Hematopoietic multipotent progenitor cell (in vitro differentiated cells): ENCODE measurements around the gene RNF138. TPM values are rescaled to one million over a fixed set of nuclear protein-coding genes. Genes with fewer than 3 reads are reported as not detected.
"Not testable (repeated sequence)": the region's sequence is repeated elsewhere in the genome, so short reads cannot be mapped to it uniquely, and the experiment has no call there.

ENCODE experiments used
- DNase-seq, 3 donors: peaks; one replicate each; pipeline ENCODE4 v3.0.0-alpha.2; 2011 to 2015; ENCODE audit warnings: low read depth in 2 of 3, low spot score in 2 of 3
- small RNA-seq: library from RNA; depleted of rRNA; stranded (forward); fragments of <200 nt; gene quantifications from one replicate; pipeline ENCODE3, GENCODE V24; 2012
- total RNA-seq: library from RNA; depleted of rRNA; stranded (reverse); fragments of >200 nt; gene quantifications from one replicate; pipeline ENCODE4 v1.2.3, GENCODE V29; 2012

The RNF138 gene
- total RNA-seq, 1 donor: 65.4 TPM

DNA sequence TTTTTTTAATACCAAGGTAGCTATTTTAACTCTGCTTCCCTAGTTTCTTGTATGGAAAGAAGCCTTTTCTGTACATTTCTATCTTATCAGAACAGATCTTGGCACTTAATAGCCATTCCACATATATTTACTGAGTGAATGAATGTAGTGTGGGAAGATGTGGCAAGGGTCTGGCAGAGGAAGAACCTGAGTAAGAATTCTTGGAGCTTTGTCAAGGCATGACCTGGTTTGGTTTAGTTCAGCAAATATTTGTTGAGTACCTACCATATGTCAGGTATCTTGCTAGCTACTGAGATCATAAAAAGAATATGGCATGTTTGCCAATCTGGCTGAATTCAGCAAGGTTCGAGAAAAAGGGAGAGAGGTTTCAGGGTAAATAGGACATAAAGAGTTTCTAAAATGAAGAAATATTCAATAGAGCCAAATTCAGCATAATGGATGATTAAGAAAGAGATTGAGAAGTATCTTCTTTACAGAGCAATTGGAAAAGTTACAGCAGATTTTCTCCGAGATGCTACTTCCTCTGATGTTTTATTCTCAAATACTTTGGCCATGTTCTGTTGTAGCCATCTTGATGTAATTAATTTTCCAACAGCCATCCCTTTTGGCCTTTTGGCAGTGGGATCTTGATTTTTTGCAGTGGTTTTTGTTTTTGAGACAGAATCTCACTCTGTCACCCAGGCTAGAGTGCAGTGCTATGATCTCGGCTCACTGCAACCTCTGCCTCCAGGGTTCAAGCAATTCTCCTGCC is 76.5 kb downstream of the RNF138 start:
- DNase-seq: no peak

DNA sequence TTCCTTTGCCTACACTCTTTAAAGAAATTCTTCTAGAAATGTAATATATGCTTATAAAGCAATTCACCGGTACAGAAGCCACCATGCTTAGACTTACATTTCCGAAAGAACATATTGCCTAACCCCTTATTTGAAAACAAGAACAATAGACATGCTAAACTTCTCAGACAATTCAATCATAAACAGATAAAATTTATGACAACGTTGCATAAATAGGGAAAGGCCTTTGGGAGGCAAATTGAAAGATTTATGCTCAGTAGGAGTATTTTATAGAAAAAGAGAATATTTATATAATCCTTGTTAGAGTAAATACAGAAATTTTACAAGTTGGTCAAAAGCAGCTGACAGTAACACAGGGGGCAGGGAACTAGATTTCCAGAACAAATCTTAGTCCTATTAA is 82.0 kb downstream of the RNF138 start:
- no peak for DNase-seq

- no peak for DNase-seq
Observed at GRCh38 chr18:32174719-32175118, 83.0 kb downstream of the RNF138 start.

GRCh38 chr18:32175265-32175664 is 83.6 kb downstream of the RNF138 start:
- no peak for DNase-seq

GRCh38 chr18:32176745-32177144 is 85.1 kb downstream of the RNF138 start:
- not testable (repeated sequence) for DNase-seq

DNA sequence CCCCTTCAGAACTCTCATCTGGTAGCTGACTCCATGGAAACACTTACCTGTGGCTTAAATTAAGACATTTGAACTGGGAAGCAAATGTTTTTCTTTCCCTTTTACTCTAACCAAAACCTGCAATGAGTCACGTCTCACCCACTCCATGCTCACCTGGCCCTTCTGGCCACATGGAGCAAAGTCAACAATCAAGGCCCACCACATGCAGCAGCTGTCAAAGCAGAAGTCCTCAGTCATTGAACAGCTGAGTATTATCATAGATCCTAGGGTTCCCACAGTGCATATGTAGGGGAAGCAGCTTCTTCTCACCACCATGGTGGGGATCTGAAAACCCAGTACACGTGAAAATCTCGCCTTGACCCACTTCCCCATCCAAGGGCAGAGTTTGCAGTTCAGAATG is 85.9 kb downstream of the RNF138 start:
- DNase-seq: no peak

Small RNA genes lying within 50 kb of the gene (small RNA-seq; reads per million reads assigned to genes)
- gene RNA5SP453: not detected

Other genes starting within 250 kb of the RNF138 start
- gene TRAPPC8, start 148.7 kb upstream of the RNF138 start, total RNA-seq: 26.7 TPM
- gene RNF125, start 73.0 kb upstream of the RNF138 start, total RNA-seq: 8.9 TPM
- not detected for gene MEP1B, start 98.2 kb downstream of the RNF138 start, total RNA-seq